SU-DHL-6 (cell line): ENCODE measurements around the gene EIF1.

Experiments
- CTCF ChIP-seq: fragments of 200-600 bp; sonication (generic); IDR thresholded peaks from one replicate; pipeline ENCODE4 v1.5.1; 2017; ENCODE audit warnings: antibody characterized with exemption, mild to moderate bottlenecking, low read length, moderate library complexity; ENCODE audit not compliant: insufficient read depth, poor library complexity, severe bottlenecking
- EZH2phosphoT487 ChIP-seq: fragments of 200-600 bp; sonication (generic), shearing (Covaris generic); conservative IDR thresholded peaks from 2 replicates; pipeline ENCODE4 v1.6.1; 2018; ENCODE audit warnings: mild to moderate bottlenecking, antibody characterized with exemption, low read length, moderate library complexity, mixed read lengths

- TF ChIP-seq EZH2phosphoT487, result no peak
- TF ChIP-seq CTCF, result no peak
Measured at GRCh38 chr17:41678907-41679739, 9.6 kb upstream of the EIF1 start.
